Measurements from ENCODE around the gene NANOS1.
A peak's percentile ranks its signal among the peaks of the same experiment; 100 is the strongest.

NANOS1 gene

DNA sequence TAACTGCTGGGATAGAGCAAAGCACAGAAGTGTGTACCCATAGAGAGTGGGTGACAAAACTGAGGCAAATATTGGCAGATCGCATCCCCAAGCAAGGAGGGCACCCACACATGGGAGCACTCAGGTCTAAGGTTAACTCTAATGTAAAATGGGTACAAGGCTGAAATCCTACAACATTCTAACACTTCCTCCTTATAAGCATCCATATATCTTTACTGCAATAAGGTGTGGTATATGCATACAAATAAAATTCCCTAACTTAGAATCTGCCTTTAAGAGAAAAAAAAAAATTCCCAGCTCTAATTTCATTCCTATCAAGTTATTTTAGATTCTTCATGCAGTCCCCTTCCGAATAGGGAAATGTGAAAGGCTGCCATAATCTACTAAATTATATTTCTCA is 32.4 kb downstream of the NANOS1 start:
- DNase-seq: no peak

DNA sequence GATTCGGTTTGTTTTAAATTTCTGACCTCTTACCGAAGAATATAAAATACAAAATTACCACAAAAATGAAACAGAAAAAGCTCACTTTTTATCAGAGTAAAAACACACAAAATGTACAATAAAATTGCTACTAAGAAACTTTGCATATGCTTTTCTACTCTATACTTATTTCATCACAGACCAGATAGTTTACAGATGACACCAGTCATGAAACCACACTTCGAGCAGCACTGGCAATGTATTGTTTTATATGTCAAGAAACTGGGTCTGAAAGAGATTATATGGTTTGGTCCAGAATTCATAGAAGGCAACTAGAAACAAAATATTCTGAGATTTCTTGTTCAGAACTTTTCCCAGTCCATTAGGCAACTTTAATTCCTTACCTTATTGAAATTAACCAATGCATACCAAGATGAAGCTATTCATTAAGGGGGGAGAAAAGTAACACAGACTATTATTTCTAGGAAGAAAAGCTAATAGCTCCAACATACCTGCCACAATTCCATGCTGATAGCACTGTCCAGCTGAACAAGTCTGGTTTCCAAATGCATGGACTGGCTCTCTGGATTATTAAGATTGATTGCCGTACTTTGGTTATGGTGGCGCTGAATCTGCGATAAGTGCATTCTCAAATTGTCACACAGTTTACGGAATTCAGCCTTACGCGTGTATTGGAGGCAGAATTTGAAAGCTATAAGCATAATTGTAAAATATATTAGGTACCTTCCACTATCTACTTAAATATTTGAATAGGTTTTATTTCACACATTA is 41.1 kb downstream of the NANOS1 start:
- no peak for DNase-seq

DNA sequence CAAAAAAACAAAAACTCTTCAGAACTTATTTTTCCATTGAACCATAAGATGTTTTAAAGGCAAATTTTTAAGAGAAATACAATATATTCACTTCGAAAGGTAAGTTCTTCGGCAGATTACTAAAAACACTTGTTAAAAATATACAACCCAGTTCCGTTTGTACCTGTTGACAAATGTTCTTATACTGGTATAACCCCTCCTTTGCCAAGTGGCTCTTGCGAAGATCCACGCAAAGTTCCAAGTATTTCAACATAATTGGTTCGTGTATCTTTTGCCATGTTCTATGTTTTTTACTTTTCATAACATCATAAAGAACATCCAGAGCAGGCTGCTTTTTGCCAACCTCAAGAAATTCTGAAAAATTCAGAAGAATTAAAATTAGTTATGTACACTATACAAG is 44.1 kb downstream of the NANOS1 start:
- DNase-seq: no peak

DNA sequence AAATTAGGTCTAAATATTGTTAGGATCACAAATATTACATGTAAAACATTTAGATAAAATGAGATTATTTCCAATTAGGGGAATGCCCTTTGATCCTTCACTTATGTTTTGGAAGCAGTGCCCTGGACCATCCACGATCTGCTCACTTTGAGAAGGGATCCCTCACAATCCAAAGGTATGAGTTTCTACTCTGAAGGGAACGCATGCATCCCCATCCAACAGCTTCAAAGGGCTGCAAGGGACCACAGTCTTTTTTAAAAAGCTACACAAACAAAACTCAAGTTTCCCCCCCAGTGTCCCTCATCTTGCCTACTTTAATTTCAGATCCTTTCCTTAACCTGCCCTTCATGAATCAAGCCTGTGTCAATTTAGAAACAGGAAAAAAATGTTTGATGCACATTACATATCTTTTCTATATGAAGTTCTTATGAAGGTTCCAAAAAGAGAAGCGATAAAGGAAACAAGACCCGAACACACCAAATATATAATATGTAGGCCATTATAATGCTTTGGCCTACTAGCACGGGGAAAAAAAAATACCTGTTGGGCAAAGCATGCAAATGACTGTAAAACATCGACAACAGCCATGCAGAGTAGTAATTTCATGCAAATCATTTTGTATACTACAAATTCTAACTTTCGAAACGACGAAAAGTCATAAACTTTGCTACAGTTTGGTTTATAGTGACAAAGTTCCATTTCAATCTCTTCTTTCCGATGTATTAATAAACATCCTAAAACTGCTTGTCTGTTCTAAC is 49.1 kb downstream of the NANOS1 start:
- no peak for DNase-seq

DNA sequence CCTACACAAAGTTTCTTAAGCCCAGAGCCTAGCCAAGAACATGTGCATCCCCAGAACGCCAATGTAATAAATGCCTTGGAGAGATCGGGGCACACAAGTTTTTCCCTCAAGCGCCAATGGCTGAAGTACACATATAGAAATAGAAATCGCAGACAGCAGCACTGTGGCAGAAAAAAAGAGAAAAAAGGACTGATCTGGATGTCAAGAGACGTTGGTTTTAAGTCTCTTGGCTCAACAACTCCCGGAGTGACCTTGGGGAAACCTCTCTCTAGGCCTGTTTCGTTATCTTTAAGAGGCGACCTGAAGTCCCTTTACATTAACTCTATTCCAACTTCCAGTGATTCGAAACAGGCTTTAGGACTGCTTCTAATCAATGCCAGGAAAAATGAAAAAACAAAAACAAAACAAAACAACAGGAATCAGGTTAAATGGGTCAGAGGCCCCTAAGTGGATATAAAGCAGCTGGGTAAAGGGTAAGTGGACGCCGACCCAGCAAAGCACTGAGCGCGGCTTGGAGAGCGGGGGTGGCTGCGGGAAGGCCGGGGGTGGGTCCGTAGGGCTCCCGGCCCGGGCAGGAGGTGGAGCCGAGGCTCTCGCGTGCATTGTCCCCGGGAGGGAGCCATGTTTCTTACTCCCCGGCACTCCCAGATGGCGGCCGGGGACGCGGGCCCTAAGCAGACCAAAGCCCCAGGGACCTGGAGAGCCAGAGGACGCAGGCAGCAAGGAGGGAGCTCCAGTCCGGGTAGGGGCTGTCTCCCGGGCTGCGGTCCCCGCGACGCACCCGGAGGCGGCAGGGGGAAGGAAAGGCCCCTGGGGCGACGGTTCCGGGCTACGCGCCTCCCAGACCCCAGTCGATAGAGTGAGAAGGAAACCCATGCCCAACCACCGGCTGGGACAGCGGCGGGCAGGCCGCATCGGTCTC is 50.3 kb downstream of the NANOS1 start:
- peak; percentile 81 for DNase-seq

DNA sequence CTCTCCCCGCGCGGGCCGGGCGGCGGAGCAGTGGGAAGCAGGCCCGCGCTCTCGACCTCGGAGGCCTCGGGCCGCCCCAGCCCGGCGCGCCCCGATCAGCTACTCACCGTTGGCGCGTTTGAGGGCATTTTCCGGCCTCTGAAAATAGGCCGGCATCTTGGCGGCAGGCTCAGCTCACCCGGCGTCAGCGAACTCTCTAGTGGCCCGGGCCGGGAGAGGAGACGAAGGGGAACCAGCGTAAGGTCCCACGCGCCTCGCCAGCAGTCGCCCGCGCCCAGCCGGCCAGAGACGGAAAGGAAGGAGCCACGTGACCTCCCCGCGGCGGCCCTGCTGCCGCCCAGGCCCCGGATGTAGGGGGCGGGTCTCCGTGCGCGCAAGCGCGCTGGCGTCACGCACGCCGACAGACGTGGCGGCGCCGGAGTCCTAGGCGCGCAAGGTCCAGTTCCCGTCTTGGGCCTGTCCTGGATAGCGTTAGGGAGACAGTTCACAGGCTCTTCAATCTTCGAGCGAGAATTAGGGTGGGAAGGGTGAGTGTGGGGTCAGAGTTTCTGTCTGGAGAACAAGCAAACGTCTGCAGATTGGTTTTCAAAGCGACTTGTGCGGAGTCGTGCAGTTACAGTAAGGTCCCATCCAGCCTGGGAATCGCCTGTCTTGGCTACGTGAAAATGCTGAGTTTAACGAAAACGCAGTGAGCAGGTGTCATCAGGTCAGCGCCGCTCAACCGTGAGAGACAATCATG is 51.2 kb downstream of the NANOS1 start, which contains the start of gene EIF3A:
Gene EIF3A, minus strand, starts transcription at position 297 of the 739 bp plus-strand sequence. Its CDS starts 141 bp downstream, at position 156.
- peak; percentile 94 for DNase-seq
